ENCODE results near the gene ARHGEF6.

ARHGEF6 gene

GRCh38 chrX:136745215-136746173, 35.2 kb downstream of the ARHGEF6 start:
- peak in 2 of 4 experiments; percentile 46 to 56 for DNase-seq

DNA sequence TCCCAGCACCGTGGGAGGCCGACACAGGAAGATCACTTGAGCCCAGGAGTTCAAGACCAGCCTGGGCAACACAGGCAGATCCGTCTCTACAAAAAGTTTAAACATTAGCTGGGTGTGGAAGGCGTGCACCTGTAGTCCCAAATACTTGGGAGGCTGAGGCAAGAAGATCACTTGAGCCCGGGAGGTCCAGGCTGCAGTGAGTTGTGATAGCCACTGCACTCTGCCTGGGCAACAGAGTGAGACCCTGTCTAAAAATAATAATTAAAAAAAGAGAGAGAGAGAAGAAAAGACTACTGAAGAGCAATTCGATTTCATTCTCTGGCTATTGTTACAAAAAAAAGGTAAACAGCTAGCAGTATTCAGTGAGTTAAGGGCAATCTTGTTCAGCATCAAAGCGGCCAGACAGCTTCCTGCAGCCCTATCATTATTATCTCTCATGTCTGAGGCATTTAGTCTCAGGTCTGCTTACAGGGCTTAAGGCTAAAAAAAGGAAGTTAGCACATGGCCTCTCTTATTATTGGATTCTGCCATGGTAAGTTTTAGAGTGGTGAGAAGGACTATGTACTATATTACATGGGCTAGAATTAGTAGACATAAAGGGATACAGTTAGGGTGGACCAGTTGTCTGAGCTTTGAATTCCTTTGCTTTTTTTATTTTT, 37.9 kb downstream of the ARHGEF6 start:
- DNase-seq = peak in 1 of 4 experiments; percentile 16

DNA sequence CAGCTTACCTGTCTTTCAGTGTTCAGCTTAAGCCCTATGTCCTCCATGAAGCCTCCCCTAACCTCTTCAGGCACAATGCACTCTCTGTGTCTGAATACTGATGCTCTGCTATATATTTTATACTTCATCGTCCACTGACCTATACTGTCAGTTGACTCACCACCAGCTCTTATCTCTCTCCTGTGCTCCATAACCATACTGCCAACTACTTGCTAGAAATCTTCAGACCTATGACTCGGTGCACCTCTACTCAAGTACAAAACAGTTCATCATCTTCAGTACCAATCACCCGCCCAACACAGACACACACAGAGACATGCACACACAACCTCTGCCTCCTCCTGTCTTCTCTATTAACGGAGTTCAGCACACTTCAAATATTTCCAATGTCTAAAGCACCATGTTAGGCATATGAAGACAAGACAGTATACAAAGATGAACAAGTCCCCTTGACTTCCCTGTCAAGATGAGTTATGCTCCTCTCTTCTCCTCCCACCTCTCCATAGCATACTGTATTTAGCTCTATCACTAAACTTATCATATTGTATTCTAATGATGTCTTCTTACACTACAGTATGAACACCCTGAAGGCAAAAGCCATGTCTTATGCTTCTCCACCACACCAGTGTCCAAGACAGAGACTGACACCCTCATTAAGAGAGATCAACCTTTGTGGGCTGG, 42.5 kb downstream of the ARHGEF6 start:
- no peak for DNase-seq

DNA sequence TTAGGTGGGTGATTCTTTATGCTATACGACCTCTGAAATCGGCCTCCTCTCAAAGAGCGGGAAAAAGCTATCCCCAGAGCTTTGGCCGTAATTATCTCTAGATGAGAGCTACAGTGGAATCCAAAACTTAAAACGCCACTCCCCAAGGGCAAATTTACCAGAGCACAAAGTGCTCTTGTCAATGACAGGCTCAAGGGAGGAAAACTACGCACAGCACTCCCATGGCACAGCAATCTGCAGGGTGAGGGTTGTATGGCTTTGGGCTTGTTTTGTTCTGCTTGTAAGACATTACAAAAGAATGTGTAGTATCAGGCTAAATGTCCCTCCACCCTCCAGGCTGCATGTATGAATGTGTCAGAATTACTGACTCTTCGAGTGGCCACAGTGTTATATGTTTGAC, 44.0 kb downstream of the ARHGEF6 start:
- no peak for DNase-seq

DNA sequence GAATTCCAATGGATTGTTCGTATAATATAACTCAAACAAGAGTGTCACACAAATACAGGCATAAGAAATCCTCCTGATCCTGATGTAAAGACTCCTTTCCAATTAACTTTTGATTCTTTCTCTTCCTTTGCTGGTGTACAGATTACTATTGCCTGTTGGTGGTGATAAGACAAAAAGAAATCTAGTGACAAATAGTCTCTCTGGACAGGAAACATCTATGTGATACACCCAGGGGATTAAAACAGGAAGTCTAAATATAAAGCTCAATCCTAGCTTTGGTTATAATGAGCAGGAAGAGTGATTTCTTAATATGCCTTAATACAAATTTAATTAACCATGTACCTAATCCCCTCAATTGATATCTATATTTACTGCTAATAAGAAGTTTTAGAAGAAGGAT, 45.1 kb downstream of the ARHGEF6 start:
- DNase-seq = peak in 2 of 4 experiments; percentile 24 to 28

GRCh38 chrX:136733613-136734012, 47.1 kb downstream of the ARHGEF6 start:
- no peak for DNase-seq

- no peak for DNase-seq
These were observed 48.9 kb downstream of the ARHGEF6 start for GRCh38 chrX:136731798-136732197.

GRCh38 chrX:136731207-136731782, 49.4 kb downstream of the ARHGEF6 start:
- no peak for DNase-seq

GRCh38 chrX:136728393-136728792, 52.3 kb downstream of the ARHGEF6 start:
- DNase-seq = no peak

- DNase-seq = no peak
These were observed 55.2 kb downstream of the ARHGEF6 start for GRCh38 chrX:136725441-136726104.

GRCh38 chrX:136718091-136718490, 62.6 kb downstream of the ARHGEF6 start:
- no peak for DNase-seq

DNA sequence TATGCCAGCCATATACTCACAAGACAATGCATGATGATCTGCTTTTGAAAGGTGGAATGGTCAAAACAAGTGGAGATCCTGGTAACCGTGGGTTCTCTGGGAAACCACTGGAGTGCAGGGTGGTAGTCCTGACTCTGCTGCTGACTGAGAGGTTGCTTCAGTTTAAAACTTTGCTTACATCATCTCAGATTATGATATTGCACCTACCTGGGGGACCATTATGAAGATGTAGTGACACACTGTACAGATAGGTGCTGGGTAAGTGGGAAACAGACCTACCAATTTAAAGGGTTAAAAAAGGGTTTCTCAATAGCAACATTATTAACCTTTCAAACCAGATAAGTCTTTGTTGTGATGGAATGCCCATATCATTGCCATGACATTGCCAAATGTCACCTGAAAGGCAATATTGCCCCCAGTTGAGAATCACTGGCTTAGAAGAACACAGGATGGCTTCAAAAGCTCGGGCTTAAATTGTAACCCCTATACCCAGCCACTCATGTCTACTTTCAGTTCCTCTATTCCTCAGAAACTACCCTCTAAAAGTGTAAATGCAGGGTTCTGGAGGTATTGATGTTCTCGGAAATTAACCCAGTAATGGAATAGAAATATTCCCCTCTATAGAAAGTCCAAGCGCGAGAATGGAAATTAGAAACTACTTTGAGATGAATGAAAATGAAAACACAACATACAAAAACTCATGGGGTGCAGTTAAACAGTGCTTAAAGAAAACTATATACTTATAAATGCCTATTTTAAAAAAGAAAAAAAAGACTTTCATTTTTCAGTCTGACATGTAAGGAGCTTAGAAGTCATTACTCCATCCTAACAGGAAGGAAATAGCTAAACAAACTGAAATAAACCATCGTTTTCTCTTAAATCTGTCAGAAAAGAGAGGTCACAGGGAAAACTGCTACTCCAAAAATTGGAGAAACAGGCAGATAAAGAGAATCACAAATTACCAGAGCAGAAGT, 65.8 kb downstream of the ARHGEF6 start:
- peak in 2 of 4 experiments; percentile 36 to 43 for DNase-seq

GRCh38 chrX:136712650-136713310, 68.0 kb downstream of the ARHGEF6 start:
- no peak for DNase-seq

DNA sequence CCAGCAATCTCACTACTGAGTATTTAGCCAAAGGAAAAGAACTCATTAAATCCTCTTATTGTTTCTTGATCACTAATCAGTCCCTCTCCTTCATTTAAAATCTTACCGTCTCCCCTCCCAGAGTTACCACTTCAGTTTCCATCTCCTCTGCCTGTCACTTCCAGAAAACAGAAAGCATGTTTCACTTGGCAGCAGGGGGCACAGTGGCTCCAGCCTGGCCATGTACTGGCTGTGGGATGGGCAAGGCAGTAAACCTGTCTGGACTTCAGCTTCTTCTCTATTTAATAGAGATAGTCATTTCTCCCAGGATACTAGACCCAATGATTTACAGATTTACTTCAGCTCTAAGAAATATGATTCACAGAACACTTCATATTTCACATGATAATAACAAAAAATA, 69.6 kb downstream of the ARHGEF6 start:
- peak; percentile 24 to 64 (median 55) for DNase-seq

- peak; percentile 10 to 59 (median 46) for DNase-seq
These were observed 70.3 kb downstream of the ARHGEF6 start for GRCh38 chrX:136710325-136710951.

GRCh38 chrX:136708348-136708747, 72.4 kb downstream of the ARHGEF6 start:
- DNase-seq = peak in 2 of 4 experiments; percentile 12 to 21

GRCh38 chrX:136697156-136697555, 83.6 kb downstream of the ARHGEF6 start:
- DNase-seq = no peak

GRCh38 chrX:136694431-136695087, 86.2 kb downstream of the ARHGEF6 start:
- peak in 3 of 4 experiments; percentile 15 to 51 (median 33) for DNase-seq

DNA sequence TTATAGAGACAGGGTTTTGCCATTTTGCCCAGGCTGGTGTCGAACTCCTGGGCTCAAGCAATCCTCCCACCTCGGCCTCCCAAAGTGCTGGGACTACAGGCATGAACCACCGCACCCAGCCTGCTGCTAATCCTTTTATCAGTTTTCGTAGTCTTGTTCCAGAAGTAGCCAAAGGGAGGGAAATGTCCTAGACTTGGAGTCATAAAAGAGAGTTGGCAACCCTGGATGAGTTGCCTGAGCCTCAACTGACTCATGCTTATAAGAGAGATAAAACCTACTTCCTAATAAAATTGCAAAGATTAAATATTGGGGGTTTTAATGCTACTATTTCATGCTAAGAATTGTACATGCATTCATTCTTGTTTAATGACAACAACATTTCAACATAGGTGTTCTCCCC, 88.5 kb downstream of the ARHGEF6 start:
- no peak for DNase-seq
